ENCODE results near the gene CCDC57.

Gene CCDC57

DNA sequence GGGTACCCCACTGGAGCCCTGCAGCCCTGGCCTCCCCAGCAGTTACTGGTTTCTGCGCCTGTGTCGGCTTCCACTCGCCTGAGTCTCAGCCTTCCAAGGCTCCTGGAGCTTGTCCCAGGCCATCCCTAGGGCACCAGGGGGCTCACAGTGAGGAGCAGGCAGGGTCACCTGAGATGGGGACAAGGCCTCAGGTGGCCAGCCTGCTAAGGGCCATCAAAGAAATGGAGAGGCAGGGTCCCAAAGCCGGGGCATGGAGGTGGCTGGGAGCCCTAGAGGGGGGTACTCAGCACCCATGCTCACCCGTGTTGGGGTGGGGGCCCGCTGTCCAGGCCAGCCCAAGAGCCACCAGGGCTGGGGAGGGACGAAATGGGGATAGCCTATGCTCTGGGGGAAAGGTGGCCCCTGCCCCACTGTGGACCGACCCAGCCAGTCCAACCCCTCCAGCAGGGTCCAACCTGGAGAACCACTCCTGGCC is 115.9 kb downstream of the CCDC57 start:
- Histone ChIP-seq H3K36me3 (ENCODE audit: control insufficient read depth, low read length) (peaks cover 81% of the 10 kb centered on the region), H3K27me3 (ENCODE audit: control insufficient read depth, low read length) (no peaks in the 10 kb centered on the region)

GRCh38 chr17:82095777-82096708 is 116.6 kb downstream of the CCDC57 start:
- Histone ChIP-seq H3K4me1 (ENCODE audit: control insufficient read depth, low read length) (peaks cover 35% of the 10 kb centered on the region), H3K36me3 (ENCODE audit: control insufficient read depth, low read length) (peaks cover 85% of the 10 kb centered on the region), H4K20me1 (ENCODE audit: control insufficient read depth, insufficient read depth, low read depth, low read length) (peaks cover 20% of the 10 kb centered on the region), H3K27me3 (ENCODE audit: control insufficient read depth, low read length) (no peaks in the 10 kb centered on the region), H3K9me2 (replicated peaks; ENCODE audit: control insufficient read depth, low read length) (no peaks in the 10 kb centered on the region), H3K27ac (ENCODE audit: low read depth, low read length) (peak overlapping the region; percentile 76; the same call in 1 of the 2 replicates), H3K4me2 (ENCODE audit: low read length) (peak overlapping the region; percentile 99), H3K79me2 (ENCODE audit: control insufficient read depth, low read length) (peaks cover 66% of the 10 kb centered on the region), H3K4me3 (ENCODE audit: low read length) (peak overlapping the region; percentile 98), H3K9me3 (ENCODE audit: control insufficient read depth, insufficient read depth, low read length) (no peaks in the 10 kb centered on the region), H3F3A (ENCODE audit: control insufficient read depth, insufficient read depth) (peaks cover 6% of the 10 kb centered on the region; the same call in 1 of the 2 replicates)
- TF ChIP-seq EZH2phosphoT487 (IDR thresholded peaks at IDR 0.05; ENCODE audit: borderline replicate concordance, low read length): no peak
- TF ChIP-seq CTCF (IDR thresholded peaks at IDR 0.05; ENCODE audit: low read depth, low read length, poor library complexity, severe bottlenecking): no peak

More for the DNA sequence above, 115.9 kb downstream of the CCDC57 start:
- H4K20me1 ChIP-seq (ENCODE audit: control insufficient read depth, insufficient read depth, low read depth, low read length): peaks cover 20% of the 10 kb centered on the region
- peaks cover 67% of the 10 kb centered on the region for H3K79me2 ChIP-seq (ENCODE audit: control insufficient read depth, low read length)
- no peaks in the 10 kb centered on the region for H3K9me3 ChIP-seq (ENCODE audit: control insufficient read depth, insufficient read depth, low read length)
- no peak for TF ChIP-seq CTCF (IDR thresholded peaks at IDR 0.05; ENCODE audit: low read depth, low read length, poor library complexity, severe bottlenecking)
- peaks cover 6% of the 10 kb centered on the region; the same call in 1 of the 2 replicates for H3F3A ChIP-seq (ENCODE audit: control insufficient read depth, insufficient read depth)
- H3K4me3 ChIP-seq (ENCODE audit: low read length): peak overlapping the region; percentile 98
- peak overlapping the region; percentile 99 for H3K4me2 ChIP-seq (ENCODE audit: low read length)
- H3K27ac ChIP-seq (ENCODE audit: low read depth, low read length): peak overlapping the region; percentile 76
- H3K4me1 ChIP-seq (ENCODE audit: control insufficient read depth, low read length): peaks cover 42% of the 10 kb centered on the region
- no peaks in the 10 kb centered on the region for H3K9me2 ChIP-seq (replicated peaks; ENCODE audit: control insufficient read depth, low read length)

DNA sequence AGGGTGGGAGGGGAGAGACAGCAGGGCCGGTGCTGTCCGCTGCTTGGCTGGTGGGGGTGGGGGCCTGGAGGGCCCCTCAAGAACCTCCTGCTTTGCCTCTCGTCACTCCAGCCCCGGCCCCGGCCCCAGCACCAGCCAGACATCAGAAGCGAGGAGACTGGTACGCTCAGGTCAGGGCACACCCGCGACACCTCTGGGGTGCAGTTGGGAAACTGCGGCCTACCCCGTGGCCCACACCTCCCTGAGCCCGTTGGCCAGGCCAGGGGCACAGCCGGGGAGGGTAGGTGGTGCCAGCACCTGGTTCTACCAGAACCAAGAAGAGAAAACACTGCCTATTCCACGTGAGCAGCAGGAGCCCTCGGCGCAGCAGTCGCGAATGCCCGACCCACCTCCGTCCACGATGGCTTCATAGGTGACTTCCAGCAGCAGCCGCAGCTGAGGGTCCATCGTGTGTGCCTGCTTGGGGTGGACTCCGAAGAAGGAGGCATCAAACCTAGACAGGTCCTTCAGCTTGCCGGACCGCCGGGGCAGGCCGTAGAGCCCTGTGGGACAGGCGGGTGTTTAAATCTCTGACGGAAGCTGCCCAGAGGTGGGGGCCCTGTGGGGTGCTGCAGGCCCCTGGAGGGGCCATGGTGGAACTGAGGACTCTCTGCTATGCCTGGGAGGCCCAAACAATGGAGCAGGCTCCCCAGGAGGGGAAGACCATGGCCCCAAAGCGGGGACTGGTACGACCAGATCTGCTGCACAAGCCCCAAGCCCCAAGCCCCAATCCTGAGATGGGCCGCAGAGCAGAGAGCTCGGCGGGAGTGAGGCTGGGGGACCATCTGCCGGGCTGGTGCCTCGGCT is 117.5 kb downstream of the CCDC57 start:
- peaks cover 85% of the 10 kb centered on the region for H3K36me3 ChIP-seq (ENCODE audit: control insufficient read depth, low read length)

More for the DNA sequence above, 117.5 kb downstream of the CCDC57 start:
- Histone ChIP-seq H3K4me3 (ENCODE audit: low read length) (no peak overlapping the region), H3K9me2 (replicated peaks; ENCODE audit: control insufficient read depth, low read length) (no peaks in the 10 kb centered on the region), H3K4me1 (ENCODE audit: control insufficient read depth, low read length) (peaks cover 26% of the 10 kb centered on the region), H3K79me2 (ENCODE audit: control insufficient read depth, low read length) (peaks cover 62% of the 10 kb centered on the region), H4K20me1 (ENCODE audit: control insufficient read depth, insufficient read depth, low read depth, low read length) (peaks cover 20% of the 10 kb centered on the region), H3F3A (ENCODE audit: control insufficient read depth, insufficient read depth) (peaks cover 1% of the 10 kb centered on the region; the same call in 1 of the 2 replicates), H3K9me3 (ENCODE audit: control insufficient read depth, insufficient read depth, low read length) (no peaks in the 10 kb centered on the region), H3K27ac (ENCODE audit: low read depth, low read length) (no peak overlapping the region), H3K27me3 (ENCODE audit: control insufficient read depth, low read length) (no peaks in the 10 kb centered on the region), H3K4me2 (ENCODE audit: low read length) (peak overlapping the region; percentile 99; the same call in 1 of the 2 replicates)
- no peak for TF ChIP-seq CTCF (IDR thresholded peaks at IDR 0.05; ENCODE audit: low read depth, low read length, poor library complexity, severe bottlenecking)
- TF ChIP-seq EZH2phosphoT487 (IDR thresholded peaks at IDR 0.05; ENCODE audit: borderline replicate concordance, low read length): no peak
